ENCODE data around the gene NRP1.
"Not testable (repeated sequence)": the region's sequence is repeated elsewhere in the genome, so short reads cannot be mapped to it uniquely, and the experiment has no call there.

Gene NRP1

DNA sequence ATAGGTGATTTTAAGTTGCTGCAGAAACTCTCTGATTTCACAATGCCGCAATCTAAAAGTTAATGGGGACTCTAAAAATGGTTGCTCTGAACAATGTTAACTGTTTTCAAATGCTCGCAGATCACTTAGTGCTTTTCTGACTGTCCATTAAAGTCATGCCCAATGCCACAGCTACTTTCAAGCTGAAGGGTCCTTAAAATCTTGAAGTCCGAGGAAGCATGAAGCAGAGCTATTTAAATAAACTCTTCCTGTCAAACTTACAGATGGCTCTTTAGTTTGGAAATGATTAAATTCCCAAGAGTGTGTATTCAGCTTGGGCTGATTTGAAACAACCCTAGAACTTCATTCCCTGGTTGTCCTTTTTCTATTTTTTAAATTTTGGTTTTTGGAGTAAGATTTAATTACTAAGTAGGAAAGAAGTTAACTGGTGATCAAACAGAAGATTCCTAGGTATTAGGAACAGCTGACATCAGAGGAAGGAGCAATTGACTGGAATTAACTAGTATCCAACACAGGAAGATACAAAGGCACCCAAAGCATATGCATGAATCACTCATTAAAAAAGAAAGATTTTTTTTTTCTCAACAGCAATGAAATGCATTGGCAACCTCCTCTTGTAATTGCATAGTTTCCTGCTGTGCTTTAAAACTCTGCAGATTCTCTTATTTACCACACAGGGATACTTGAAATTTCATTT lies 105.1 kb downstream of the NRP1 start:
- Histone ChIP-seq H3K4me3 (replicated peaks; ENCODE audit: low read depth, low read length) (no peak overlapping the region), H3K36me3 (ENCODE audit: control insufficient read depth, insufficient read depth, low read length) (no peaks in the 10 kb centered on the region), H3K27me3 (replicated peaks; ENCODE audit: control insufficient read depth, insufficient read depth, low read length) (no peaks in the 10 kb centered on the region)
- no peak for DNase-seq (ENCODE audit: extremely low read depth, insufficient read length)
- TF ChIP-seq, protein P1, sequence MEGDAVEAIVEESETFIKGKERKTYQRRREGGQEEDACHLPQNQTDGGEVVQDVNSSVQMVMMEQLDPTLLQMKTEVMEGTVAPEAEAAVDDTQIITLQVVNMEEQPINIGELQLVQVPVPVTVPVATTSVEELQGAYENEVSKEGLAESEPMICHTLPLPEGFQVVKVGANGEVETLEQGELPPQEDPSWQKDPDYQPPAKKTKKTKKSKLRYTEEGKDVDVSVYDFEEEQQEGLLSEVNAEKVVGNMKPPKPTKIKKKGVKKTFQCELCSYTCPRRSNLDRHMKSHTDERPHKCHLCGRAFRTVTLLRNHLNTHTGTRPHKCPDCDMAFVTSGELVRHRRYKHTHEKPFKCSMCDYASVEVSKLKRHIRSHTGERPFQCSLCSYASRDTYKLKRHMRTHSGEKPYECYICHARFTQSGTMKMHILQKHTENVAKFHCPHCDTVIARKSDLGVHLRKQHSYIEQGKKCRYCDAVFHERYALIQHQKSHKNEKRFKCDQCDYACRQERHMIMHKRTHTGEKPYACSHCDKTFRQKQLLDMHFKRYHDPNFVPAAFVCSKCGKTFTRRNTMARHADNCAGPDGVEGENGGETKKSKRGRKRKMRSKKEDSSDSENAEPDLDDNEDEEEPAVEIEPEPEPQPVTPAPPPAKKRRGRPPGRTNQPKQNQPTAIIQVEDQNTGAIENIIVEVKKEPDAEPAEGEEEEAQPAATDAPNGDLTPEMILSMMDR (IDR thresholded peaks at IDR 0.05; ENCODE audit: insufficient read depth, low read length, poor library complexity, severe bottlenecking), result no peak

DNA sequence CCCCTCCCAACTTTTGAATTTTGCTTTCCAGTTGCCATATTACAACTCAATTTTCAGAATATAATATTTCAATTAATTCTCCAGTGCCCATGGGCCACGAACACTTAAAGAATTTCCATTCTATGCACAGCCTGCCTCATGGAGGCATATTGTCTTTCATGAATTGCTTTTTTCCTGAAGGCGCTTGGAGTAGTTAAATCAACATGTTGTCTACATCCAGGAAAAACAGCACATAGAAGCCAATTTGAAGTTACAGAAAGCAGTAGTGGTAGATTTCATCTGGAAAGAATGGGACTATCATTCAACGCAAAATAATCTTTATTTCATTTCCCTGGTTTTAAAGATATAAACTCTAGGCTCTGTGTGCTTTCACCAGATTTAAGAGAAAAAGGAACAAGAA lies 106.0 kb downstream of the NRP1 start:
- TF ChIP-seq, protein P1 (IDR thresholded peaks at IDR 0.05; ENCODE audit: insufficient read depth, low read length, poor library complexity, severe bottlenecking), result no peak
- Histone ChIP-seq H3K27me3 (replicated peaks; ENCODE audit: control insufficient read depth, insufficient read depth, low read length) (no peaks in the 10 kb centered on the region), H3K36me3 (ENCODE audit: control insufficient read depth, insufficient read depth, low read length) (no peaks in the 10 kb centered on the region), H3K4me3 (replicated peaks; ENCODE audit: low read depth, low read length) (no peak overlapping the region)
- DNase-seq (ENCODE audit: extremely low read depth, insufficient read length), result no peak

DNA sequence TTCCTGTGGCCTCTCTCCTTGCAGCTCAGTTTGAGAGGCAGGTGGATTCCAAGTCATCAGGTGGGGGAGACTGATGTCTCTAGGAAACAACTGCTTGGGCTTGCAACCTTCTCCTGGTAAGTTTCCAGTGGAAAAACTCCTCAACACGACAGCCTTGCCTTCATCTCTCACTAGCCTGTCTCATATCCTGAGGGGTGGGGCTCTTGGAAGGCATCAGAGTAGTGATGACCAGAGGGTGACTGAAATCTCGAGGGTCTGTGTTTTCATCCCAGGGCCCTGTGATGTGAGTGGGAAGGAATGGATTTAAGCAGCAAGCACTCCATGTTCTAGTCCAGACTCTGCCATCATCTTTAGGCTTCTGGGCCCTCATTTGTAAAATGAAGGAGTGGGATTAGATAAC lies 107.0 kb downstream of the NRP1 start:
- Histone ChIP-seq H3K36me3 (ENCODE audit: control insufficient read depth, insufficient read depth, low read length) (no peaks in the 10 kb centered on the region), H3K27me3 (replicated peaks; ENCODE audit: control insufficient read depth, insufficient read depth, low read length) (no peaks in the 10 kb centered on the region; the same call in 1 of the 2 replicates), H3K4me3 (replicated peaks; ENCODE audit: low read depth, low read length) (no peak overlapping the region)
- TF ChIP-seq, protein P1 (IDR thresholded peaks at IDR 0.05; ENCODE audit: insufficient read depth, low read length, poor library complexity, severe bottlenecking), result no peak
- no peak for DNase-seq (ENCODE audit: extremely low read depth, insufficient read length)

DNA sequence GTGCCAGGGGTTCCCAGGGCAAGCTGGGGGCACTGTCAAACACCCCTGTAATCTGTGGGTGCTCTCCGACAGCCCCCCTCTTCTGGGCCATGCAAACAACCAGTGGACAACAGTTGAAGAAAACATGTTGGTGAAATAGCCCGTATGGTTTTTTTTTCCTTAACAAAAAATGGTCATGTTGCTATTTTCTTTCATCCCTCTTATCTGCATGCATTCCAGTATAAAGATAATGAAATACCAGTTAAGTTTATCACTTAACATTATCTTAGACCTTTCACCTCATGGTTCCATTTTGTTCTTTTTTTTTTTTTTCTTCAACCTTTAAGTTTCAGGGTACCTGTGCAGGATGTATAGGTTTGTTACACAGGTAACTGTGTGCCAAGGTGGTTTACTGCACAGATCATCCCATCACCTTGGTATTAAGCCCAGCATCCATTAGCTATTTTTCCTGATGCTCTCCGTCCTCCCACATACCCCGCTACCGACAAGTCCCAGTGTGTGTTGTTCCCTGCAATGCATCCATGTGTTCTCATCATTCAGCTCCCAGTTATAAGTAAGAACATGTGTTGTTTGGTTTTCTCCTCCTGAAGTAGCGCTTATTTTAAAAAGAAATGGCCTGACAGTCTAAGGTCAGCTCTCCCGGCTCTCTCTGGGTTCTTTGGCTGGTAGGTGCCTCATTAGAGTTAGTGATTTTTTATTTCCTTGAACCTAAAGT lies 110.1 kb downstream of the NRP1 start:
- TF ChIP-seq, protein P1 (IDR thresholded peaks at IDR 0.05; ENCODE audit: insufficient read depth, low read length, poor library complexity, severe bottlenecking), result no peak
- Histone ChIP-seq H3K4me3 (replicated peaks; ENCODE audit: low read depth, low read length) (no peak overlapping the region), H3K27me3 (replicated peaks; ENCODE audit: control insufficient read depth, insufficient read depth, low read length) (no peaks in the 10 kb centered on the region; the same call in 1 of the 2 replicates), H3K36me3 (ENCODE audit: control insufficient read depth, insufficient read depth, low read length) (no peaks in the 10 kb centered on the region)
- no peak for DNase-seq (ENCODE audit: extremely low read depth, insufficient read length)

DNA sequence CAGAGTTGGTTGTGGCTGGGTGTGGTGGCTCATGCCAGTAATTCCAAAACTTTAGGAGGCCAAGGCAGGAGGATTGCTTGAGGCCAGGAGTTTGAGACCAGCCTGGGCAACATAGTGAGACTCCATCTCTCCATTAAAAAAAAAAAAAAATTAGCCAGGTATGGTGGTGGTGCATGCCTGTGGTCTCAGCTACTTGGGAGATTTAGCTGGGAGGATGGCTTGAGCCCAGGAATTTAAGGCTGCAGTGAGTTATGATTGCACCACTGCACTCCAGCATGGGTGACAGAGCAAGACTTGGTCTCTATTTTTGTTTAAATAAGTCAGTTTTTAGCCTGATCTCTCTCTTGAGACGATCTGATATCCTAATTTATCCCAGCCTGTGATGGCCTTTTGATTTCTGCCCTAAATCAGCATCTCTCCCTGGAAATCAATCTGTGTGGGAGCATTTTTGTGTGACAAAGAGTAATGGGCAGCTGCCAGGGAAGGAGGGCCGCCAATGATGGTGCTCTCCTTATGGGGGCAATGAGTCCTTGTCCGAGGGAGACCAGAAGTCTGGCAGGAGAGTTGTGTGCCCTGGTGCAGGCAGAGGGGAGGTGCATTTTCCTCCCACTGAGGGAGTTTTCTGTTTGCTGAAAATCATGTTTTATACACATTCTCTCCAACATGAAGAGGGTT lies 111.0 kb downstream of the NRP1 start:
- DNase-seq (ENCODE audit: extremely low read depth, insufficient read length), result no peak
- Histone ChIP-seq H3K36me3 (ENCODE audit: control insufficient read depth, insufficient read depth, low read length) (no peaks in the 10 kb centered on the region), H3K27me3 (replicated peaks; ENCODE audit: control insufficient read depth, insufficient read depth, low read length) (no peaks in the 10 kb centered on the region; the same call in 1 of the 2 replicates), H3K4me3 (replicated peaks; ENCODE audit: low read depth, low read length) (no peak overlapping the region)
- TF ChIP-seq, protein P1 (IDR thresholded peaks at IDR 0.05; ENCODE audit: insufficient read depth, low read length, poor library complexity, severe bottlenecking), result no peak

DNA sequence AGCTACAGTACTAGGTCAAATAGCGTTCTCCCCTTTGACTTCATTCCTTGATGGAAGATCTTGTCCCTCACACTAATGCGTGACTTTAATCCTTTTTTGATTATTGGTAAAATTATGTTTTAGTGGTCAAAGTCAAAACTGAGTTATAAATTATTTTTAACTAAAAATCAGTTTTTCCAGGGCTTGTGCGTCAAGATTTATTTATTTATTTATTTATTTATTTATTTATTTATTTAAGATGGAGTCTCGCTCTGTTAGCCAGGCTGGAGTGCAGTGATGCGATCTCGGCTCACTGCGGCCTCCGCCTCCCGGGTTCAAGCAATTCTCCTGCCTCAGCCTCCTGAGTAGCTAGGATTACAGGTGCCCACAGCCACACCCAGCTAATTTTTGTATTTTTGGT lies 112.2 kb downstream of the NRP1 start:
- H3K4me3 ChIP-seq (replicated peaks; ENCODE audit: low read depth, low read length); H3K36me3 ChIP-seq (ENCODE audit: control insufficient read depth, insufficient read depth, low read length); DNase-seq (ENCODE audit: extremely low read depth, insufficient read length); H3K27me3 ChIP-seq (replicated peaks; ENCODE audit: control insufficient read depth, insufficient read depth, low read length): not testable (repeated sequence)

All from GM06990 (cell line).